PC-3 (cell line): ENCODE results near the gene AGAP1. TPM values are rescaled to one million over a fixed set of nuclear protein-coding genes. Genes with fewer than 3 reads are reported as not detected.
"Not testable (repeated sequence)": the region's sequence is repeated elsewhere in the genome, so short reads cannot be mapped to it uniquely, and the experiment has no call there.

Experiments used
- ATAC-seq: fragments of 200-7000 bp; cut with Tn5 transposase; 2 replicates; pipeline ENCODE4 v1.9.1; 2020; ENCODE audit warnings: mild to moderate bottlenecking, moderate library complexity
- BruUV-seq: library from RNA; stranded (reverse); fragments of 400-500 nt; replicated peaks from 2 replicates; lab custom pipeline; 2021; lab: Mats Ljungman, UMichigan
- CTCF ChIA-PET: fragments of 300-600 bp; sonication (Branson Sonifier 250); formaldehyde crosslinking; loops from one replicate; lab custom pipeline; 2022; ENCODE audit warnings: antibody characterized with exemption; lab: Charles Lee
- POLR2A ChIA-PET: fragments of 300-600 bp; sonication (Branson Sonifier 250); formaldehyde crosslinking; loops from one replicate; lab custom pipeline; 2022; ENCODE audit warnings: antibody characterized with exemption; ENCODE audit not compliant: unreplicated experiment; lab: Charles Lee
- DNase-seq: peaks from one replicate; pipeline ENCODE4 v3.0.0-alpha.2; 2015
- H2AFZ ChIP-seq: fragments of 300-600 bp; sonication (generic); 2 replicates; pipeline ENCODE4 v1.6.0; 2016; ENCODE audit warnings: antibody characterized with exemption, low read length
- H3F3A ChIP-seq: fragments of 300-600 bp; sonication (generic); one replicate; pipeline ENCODE4 v1.6.0; 2017; ENCODE audit warnings: antibody characterized with exemption, low read length, control low read depth, mild to moderate bottlenecking; ENCODE audit not compliant: unreplicated experiment
- H3K27ac ChIP-seq: fragments of 300-600 bp; sonication (generic); 2 replicates; pipeline ENCODE4 v1.5.1; 2016; ENCODE audit warnings: mild to moderate bottlenecking, low read length
- H3K27me3 ChIP-seq: fragments of 300-600 bp; sonication (generic); 2 replicates; pipeline ENCODE4 v1.6.1; 2016; ENCODE audit warnings: low read length, mixed read lengths
- H3K36me3 ChIP-seq: fragments of 300-600 bp; sonication (generic); 2 replicates; pipeline ENCODE4 v1.6.1; 2016; ENCODE audit warnings: low read depth, mixed run types, low read length, mixed read lengths
- H3K4me1 ChIP-seq: fragments of 300-600 bp; sonication (generic); 2 replicates; pipeline ENCODE4 v1.5.1; 2016; ENCODE audit warnings: low read length; ENCODE audit not compliant: insufficient read depth
- H3K4me2 ChIP-seq: fragments of 300-600 bp; sonication (generic); 2 replicates; pipeline ENCODE4 v1.6.0; 2016; ENCODE audit warnings: low read length
- H3K4me3 ChIP-seq: fragments of 300-600 bp; sonication (generic); 2 replicates; pipeline ENCODE4 v1.5.1; 2016; ENCODE audit warnings: mild to moderate bottlenecking, low read length, mixed read lengths
- H3K79me2 ChIP-seq: fragments of 300-600 bp; sonication (generic); 2 replicates; pipeline ENCODE4 v1.6.1; 2017; ENCODE audit warnings: low read length, mixed read lengths
- H3K9ac ChIP-seq: fragments of 300-600 bp; sonication (generic); 2 replicates; pipeline ENCODE4 v1.6.0; 2016; ENCODE audit warnings: mild to moderate bottlenecking, low read length
- H3K9me2 ChIP-seq: fragments of 300-600 bp; sonication (generic); replicated peaks from 2 replicates; pipeline ENCODE4 v1.6.1; 2016; ENCODE audit warnings: mixed run types, low read length, mixed read lengths
- H3K9me3 ChIP-seq: fragments of 300-600 bp; sonication (generic); 2 replicates; pipeline ENCODE4 v1.6.1; 2016; ENCODE audit warnings: low read length, mixed read lengths
- H4K20me1 ChIP-seq: fragments of 300-600 bp; sonication (generic); 2 replicates; pipeline ENCODE4 v1.6.1; 2016; ENCODE audit warnings: low read length, mixed read lengths
- CTCF ChIP-seq: fragments of 300-600 bp; sonication (generic); conservative IDR thresholded peaks from 2 replicates; pipeline ENCODE4 v1.5.1; 2017; ENCODE audit warnings: antibody characterized with exemption, low read depth, mild to moderate bottlenecking, low read length
- EZH2 ChIP-seq: fragments of 300-600 bp; sonication (generic); IDR thresholded peaks from one replicate; pipeline ENCODE4 v1.6.1; 2017; ENCODE audit warnings: antibody characterized with exemption, mild to moderate bottlenecking, low read length; ENCODE audit not compliant: unreplicated experiment
- EZH2phosphoT487 ChIP-seq: fragments of 300-600 bp; sonication (generic); IDR thresholded peaks from 2 replicates; pipeline ENCODE4 v1.6.1; 2018; ENCODE audit warnings: mild to moderate bottlenecking, antibody characterized with exemption, low read length, borderline replicate concordance
- intact Hi-C: fragments of 100-400 bp; cut with micrococcal nuclease; formaldehyde crosslinking; loops from 2 replicates; pipeline ENCODE4 v1.9.0; 2023
- total RNA-seq: library from RNA; depleted of rRNA; stranded (reverse); fragments of >200 nt; gene quantifications from 2 replicates; pipeline ENCODE4 v1.2.3, GENCODE V29; 2014

The AGAP1 gene
- total RNA-seq, 1 experiment from 2014 or later: 31.0 TPM

- Histone ChIP-seq H3K4me2 (no peak overlapping the region), H3K9ac (no peak overlapping the region), H3K9me2 (no peaks in the 10 kb centered on the region), H4K20me1 (no peaks in the 10 kb centered on the region), H3K4me3 (no peak overlapping the region), H3K27ac (no peak overlapping the region), H3K4me1 (peaks cover 10% of the 10 kb centered on the region), H3K27me3 (no peaks in the 10 kb centered on the region), H3K9me3 (no peaks in the 10 kb centered on the region), H3K79me2 (no peaks in the 10 kb centered on the region), H3K36me3 (no peaks in the 10 kb centered on the region), H3F3A (no peaks in the 10 kb centered on the region), H2AFZ (no peak overlapping the region)
- no peak for TF ChIP-seq CTCF
- no peak for TF ChIP-seq EZH2
- TF ChIP-seq EZH2phosphoT487: no peak
- peak; percentile 94 for ATAC-seq
- intact Hi-C loops: no loop called here
- ChIA-PET CTCF (no interaction called here), POLR2A (no interaction called here)
- peak; percentile 39 for DNase-seq
- no TSS peak for BruUV-seq
Measured at GRCh38 chr2:236088368-236089057, 594.7 kb downstream of the AGAP1 start.

GRCh38 chr2:236089271-236090026, 595.6 kb downstream of the AGAP1 start:
- no peaks in the 10 kb centered on the region for H3K36me3 ChIP-seq
- no peak overlapping the region for H3K9ac ChIP-seq
- ChIA-PET POLR2A (no interaction called here), CTCF (no interaction called here)
- no peak overlapping the region for H3K4me3 ChIP-seq
- no peaks in the 10 kb centered on the region for H3F3A ChIP-seq
- no peak for ATAC-seq
- no peaks in the 10 kb centered on the region for H3K9me2 ChIP-seq
- H3K27me3 ChIP-seq: no peaks in the 10 kb centered on the region
- no peaks in the 10 kb centered on the region for H3K79me2 ChIP-seq
- no peaks in the 10 kb centered on the region for H3K9me3 ChIP-seq
- no peaks in the 10 kb centered on the region for H4K20me1 ChIP-seq
- H3K4me1 ChIP-seq: peaks cover 10% of the 10 kb centered on the region
- DNase-seq: no peak
- no TSS peak for BruUV-seq
- no peak overlapping the region for H3K4me2 ChIP-seq
- H2AFZ ChIP-seq: no peak overlapping the region
- no peak for TF ChIP-seq EZH2phosphoT487
- TF ChIP-seq EZH2: no peak
- no peak for TF ChIP-seq CTCF
- intact Hi-C loops: no loop called here
- no peak overlapping the region for H3K27ac ChIP-seq

- no peaks in the 10 kb centered on the region for H3K27me3 ChIP-seq
- no peaks in the 10 kb centered on the region for H3F3A ChIP-seq
- H3K9me3 ChIP-seq: no peaks in the 10 kb centered on the region
- no peak for DNase-seq
- no peak for TF ChIP-seq CTCF
- H3K9me2 ChIP-seq: no peaks in the 10 kb centered on the region
- H3K4me1 ChIP-seq: peaks cover 10% of the 10 kb centered on the region
- no peak overlapping the region for H3K4me3 ChIP-seq
- no peak overlapping the region for H3K9ac ChIP-seq
- ChIA-PET POLR2A (no interaction called here), CTCF (no interaction called here)
- H3K27ac ChIP-seq: no peak overlapping the region
- no peak overlapping the region for H2AFZ ChIP-seq
- BruUV-seq: no TSS peak
- no peak for ATAC-seq
- intact Hi-C loops: no loop called here
- H4K20me1 ChIP-seq: no peaks in the 10 kb centered on the region
- no peak overlapping the region for H3K4me2 ChIP-seq
- no peaks in the 10 kb centered on the region for H3K79me2 ChIP-seq
- no peaks in the 10 kb centered on the region for H3K36me3 ChIP-seq
Measured at GRCh38 chr2:236090027-236090382, 596.2 kb downstream of the AGAP1 start.

GRCh38 chr2:236090826-236091225, 597.0 kb downstream of the AGAP1 start:
- H3F3A ChIP-seq, DNase-seq, H3K9ac ChIP-seq, H3K27ac ChIP-seq, H2AFZ ChIP-seq, H3K4me3 ChIP-seq, BruUV-seq, H3K4me2 ChIP-seq, CTCF ChIA-PET, H3K9me3 ChIP-seq, H3K9me2 ChIP-seq, POLR2A ChIA-PET, ATAC-seq, H3K27me3 ChIP-seq, H3K79me2 ChIP-seq, H3K36me3 ChIP-seq, H4K20me1 ChIP-seq, intact Hi-C loops: not testable (repeated sequence)
- peaks cover 10% of the 10 kb centered on the region for H3K4me1 ChIP-seq
